ENCODE results near the gene AXIN1.

The AXIN1 gene

GRCh38 chr16:280552-280951, 72.0 kb downstream of the AXIN1 start, which contains the start of gene ARHGDIG:
TSS of gene ARHGDIG (plus strand) at chr16:280591. CDS start at chr16:280681, 90 bp downstream.
- DNase-seq: no peak
- peak within 1 kb of the TSS; percentile 33 for H3K27ac ChIP-seq
- TF ChIP-seq CTCF (IDR thresholded peaks at IDR 0.05; ENCODE audit: low read depth, low read length): no peak
- H3K4me3 ChIP-seq (ENCODE audit: low read depth, low read length): peak within 1 kb of the TSS; percentile 63
- H3K36me3 ChIP-seq: no peaks in the 10 kb centered on the region
- no peaks in the 10 kb centered on the region for H3K27me3 ChIP-seq (ENCODE audit: insufficient read depth, low read depth, severe bottlenecking)
- no peaks in the 10 kb centered on the region for H3K9me3 ChIP-seq (ENCODE audit: severe bottlenecking)

- Histone ChIP-seq H3K9me3 (ENCODE audit: severe bottlenecking) (no peaks in the 10 kb centered on the region), H3K27me3 (ENCODE audit: insufficient read depth, low read depth, severe bottlenecking) (no peaks in the 10 kb centered on the region), H3K27ac (peak overlapping the region; percentile 33; the same call in 1 of the 2 replicates), H3K4me3 (ENCODE audit: low read depth, low read length) (peak overlapping the region; percentile 48), H3K36me3 (no peaks in the 10 kb centered on the region)
- TF ChIP-seq CTCF (IDR thresholded peaks at IDR 0.05; ENCODE audit: low read depth, low read length): no peak
- no peak for DNase-seq
Measured at GRCh38 chr16:280005-280460, 72.5 kb downstream of the AXIN1 start.

GRCh38 chr16:279531-279930, 73.0 kb downstream of the AXIN1 start:
- Histone ChIP-seq H3K36me3 (no peaks in the 10 kb centered on the region), H3K27ac (no peak overlapping the region), H3K9me3 (ENCODE audit: severe bottlenecking) (no peaks in the 10 kb centered on the region), H3K27me3 (ENCODE audit: insufficient read depth, low read depth, severe bottlenecking) (no peaks in the 10 kb centered on the region), H3K4me3 (ENCODE audit: low read depth, low read length) (no peak overlapping the region)
- DNase-seq: no peak
- TF ChIP-seq CTCF (IDR thresholded peaks at IDR 0.05; ENCODE audit: low read depth, low read length): no peak

DNA sequence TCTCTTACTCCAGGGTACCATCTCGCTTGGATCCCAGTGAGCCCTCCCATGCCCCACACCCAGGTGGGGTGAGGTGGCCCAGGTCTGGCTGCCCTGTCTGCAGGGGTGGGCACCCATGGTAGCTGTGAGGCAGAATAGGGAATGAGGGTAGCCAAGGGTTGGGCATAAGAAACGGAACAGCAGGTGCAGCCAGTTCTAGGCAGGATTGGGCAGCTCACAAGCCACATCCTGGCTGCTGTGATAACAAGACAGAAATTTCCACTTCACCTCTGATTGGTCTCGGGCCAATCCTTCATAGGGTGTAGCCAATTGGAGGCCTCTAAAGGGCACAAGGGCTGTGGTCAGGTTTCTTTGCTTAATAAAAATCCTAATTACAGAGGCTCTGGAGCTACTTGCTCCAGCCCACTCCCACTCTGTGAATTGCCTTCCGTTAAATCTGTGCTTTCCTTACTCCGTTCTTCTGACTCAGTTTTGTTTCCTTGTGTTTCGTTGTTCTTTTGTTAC, 73.6 kb downstream of the AXIN1 start:
- H3K36me3 ChIP-seq: no peaks in the 10 kb centered on the region
- H3K27me3 ChIP-seq (ENCODE audit: insufficient read depth, low read depth, severe bottlenecking): no peaks in the 10 kb centered on the region
- H3K27ac ChIP-seq: no peak overlapping the region
- no peak overlapping the region for H3K4me3 ChIP-seq (ENCODE audit: low read depth, low read length)
- no peak for TF ChIP-seq CTCF (IDR thresholded peaks at IDR 0.05; ENCODE audit: low read depth, low read length)
- DNase-seq: no peak
- H3K9me3 ChIP-seq (ENCODE audit: severe bottlenecking): no peaks in the 10 kb centered on the region

DNA sequence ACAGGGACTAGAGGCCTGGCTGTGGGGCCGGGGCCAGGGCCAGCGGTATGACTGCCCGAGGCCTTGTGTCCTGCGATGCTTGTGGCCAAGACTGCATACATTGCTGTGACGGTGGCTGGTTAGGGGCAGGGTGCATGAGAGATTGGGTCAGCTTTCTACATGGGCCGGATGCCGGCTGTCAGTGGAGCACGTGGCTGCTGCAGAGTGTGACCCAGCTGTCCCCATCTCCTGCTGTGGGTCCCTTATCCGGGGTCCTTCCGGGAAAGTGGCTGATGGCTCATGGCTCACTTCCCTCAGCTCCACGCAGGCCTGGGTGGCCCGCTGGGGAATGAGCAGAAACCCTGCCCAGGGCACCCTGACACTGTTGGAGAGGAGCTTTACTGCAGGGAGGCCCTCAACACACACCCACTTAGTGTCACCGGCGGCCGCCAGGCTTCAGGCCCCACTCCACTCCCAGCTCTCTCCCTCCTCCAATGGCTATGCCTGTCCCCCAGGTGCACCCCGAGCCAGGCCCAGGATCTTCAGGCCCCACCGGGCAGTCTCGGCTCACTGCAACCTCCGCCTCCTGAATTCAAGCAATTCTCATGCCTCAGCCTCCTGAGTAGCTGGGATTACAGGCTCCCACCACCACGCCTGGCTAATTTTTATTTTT, 76.0 kb downstream of the AXIN1 start:
- no peak overlapping the region for H3K4me3 ChIP-seq (ENCODE audit: low read depth, low read length)
- no peaks in the 10 kb centered on the region for H3K27me3 ChIP-seq (ENCODE audit: insufficient read depth, low read depth, severe bottlenecking)
- no peak for TF ChIP-seq CTCF (IDR thresholded peaks at IDR 0.05; ENCODE audit: low read depth, low read length)
- no peaks in the 10 kb centered on the region for H3K9me3 ChIP-seq (ENCODE audit: severe bottlenecking)
- H3K36me3 ChIP-seq: no peaks in the 10 kb centered on the region
- DNase-seq: no peak
- H3K27ac ChIP-seq: no peak overlapping the region
